NCI-H748 (cell line): ENCODE data around the gene KHNYN.
A peak's percentile ranks its signal among the peaks of the same experiment; 100 is the strongest.
"Not testable (repeated sequence)": the region's sequence is repeated elsewhere in the genome, so short reads cannot be mapped to it uniquely, and the experiment has no call there.

Experiments used
- DNase-seq: peaks from one replicate; lab custom pipeline; 2025; ENCODE audit not compliant: unreplicated experiment; lab: John Stamatoyannopoulos, UW

Gene KHNYN

GRCh38 chr14:24429395-24430142 lies at the start of gene KHNYN, which contains the start of gene CBLN3:
TSS of gene KHNYN (plus strand) at chr14:24429954. CDS start at chr14:24430731, 777 bp downstream.
TSS of gene CBLN3 (minus strand) at chr14:24429668. CDS start at chr14:24429054, 614 bp downstream.
- DNase-seq, result peak; percentile 85

- no peak for DNase-seq
These were observed 48.2 kb upstream of the KHNYN start for GRCh38 chr14:24381363-24382063.

GRCh38 chr14:24382064-24382371 lies 47.7 kb upstream of the KHNYN start:
- no peak for DNase-seq

- no peak for DNase-seq
These were observed 45.6 kb upstream of the KHNYN start for GRCh38 chr14:24384169-24384568.

- DNase-seq, result no peak
These were observed 44.2 kb upstream of the KHNYN start for GRCh38 chr14:24385524-24385923.

- DNase-seq, result no peak
These were observed 42.8 kb upstream of the KHNYN start for GRCh38 chr14:24387009-24387345.

- DNase-seq, result not testable (repeated sequence)
These were observed 42.2 kb upstream of the KHNYN start for GRCh38 chr14:24387579-24387978.

GRCh38 chr14:24388474-24389179 lies 41.1 kb upstream of the KHNYN start:
- DNase-seq, result no peak

- no peak for DNase-seq
These were observed 40.4 kb upstream of the KHNYN start for GRCh38 chr14:24389226-24389848.

- DNase-seq, result no peak
These were observed 38.9 kb upstream of the KHNYN start for GRCh38 chr14:24390701-24391468.

- DNase-seq, result peak; percentile 46
These were observed 37.2 kb upstream of the KHNYN start for GRCh38 chr14:24392325-24393091.

- no peak for DNase-seq
These were observed 35.5 kb upstream of the KHNYN start for GRCh38 chr14:24394275-24394674.

GRCh38 chr14:24395609-24396582 lies 33.9 kb upstream of the KHNYN start:
- DNase-seq, result no peak

- DNase-seq, result no peak
These were observed 32.0 kb upstream of the KHNYN start for GRCh38 chr14:24397639-24398292.

- DNase-seq, result no peak
These were observed 31.5 kb upstream of the KHNYN start for GRCh38 chr14:24398293-24398652.

GRCh38 chr14:24398653-24399446 lies 30.9 kb upstream of the KHNYN start, which contains the start of gene NYNRIN:
TSS of gene NYNRIN (plus strand) at chr14:24399003. CDS start at chr14:24399247, 244 bp downstream.
- DNase-seq, result peak; percentile 45

GRCh38 chr14:24399447-24399822 lies 30.3 kb upstream of the KHNYN start:
- no peak for DNase-seq
